NB4 (cell line): ENCODE measurements around the gene NME4.

ENCODE experiments used
- POLR2A ChIP-seq: IDR thresholded peaks from 2 replicates; pipeline ENCODE4 v1.6.1; 2011; ENCODE audit warnings: mild to moderate bottlenecking; ENCODE audit not compliant: insufficient read length; ENCODE audit errors: extremely low read depth
- TF ChIP-seq, protein P1 (sequence below): IDR thresholded peaks from one replicate; pipeline ENCODE4 v1.5.1; 2012; ENCODE audit warnings: low read depth, low read length

DNA sequence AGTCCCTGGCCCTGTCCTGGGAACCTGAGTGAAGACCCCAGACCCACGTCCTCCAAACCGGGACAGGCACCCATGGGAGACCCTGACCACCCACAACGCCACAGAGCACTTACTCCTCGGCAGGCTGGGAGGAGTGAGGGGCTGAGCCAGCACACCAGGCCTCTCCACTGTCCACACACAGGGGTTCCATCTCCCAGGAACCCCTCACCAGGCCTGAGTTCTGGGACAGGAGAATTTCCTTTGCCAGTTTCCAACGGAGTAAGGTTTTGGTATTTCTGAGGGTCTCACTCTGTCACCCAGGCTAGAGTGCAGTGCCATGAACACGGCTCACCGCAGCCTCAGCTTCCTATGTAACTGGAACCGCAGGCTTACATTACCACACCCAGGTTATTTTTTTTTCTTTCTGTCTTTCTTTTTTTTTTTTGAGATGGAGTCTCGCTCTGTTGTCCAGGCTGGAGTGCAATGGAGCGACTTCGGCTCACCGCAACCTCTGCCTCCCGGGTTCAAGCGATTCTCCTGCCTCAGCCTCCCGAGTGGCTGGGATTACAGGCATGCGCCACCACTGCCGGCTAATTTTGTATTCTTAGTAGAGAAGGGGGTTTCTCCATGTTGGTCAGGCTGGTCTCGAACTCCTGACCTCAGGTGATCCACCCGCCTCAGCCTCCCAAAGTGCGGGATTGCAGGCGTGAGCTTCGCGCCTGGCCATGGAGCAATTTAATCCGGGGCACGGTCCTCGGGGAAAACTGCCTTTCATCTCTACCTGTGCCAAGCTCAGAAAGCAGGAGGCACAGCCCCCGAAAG, 16.8 kb upstream of the NME4 start:
- TF ChIP-seq, protein P1, sequence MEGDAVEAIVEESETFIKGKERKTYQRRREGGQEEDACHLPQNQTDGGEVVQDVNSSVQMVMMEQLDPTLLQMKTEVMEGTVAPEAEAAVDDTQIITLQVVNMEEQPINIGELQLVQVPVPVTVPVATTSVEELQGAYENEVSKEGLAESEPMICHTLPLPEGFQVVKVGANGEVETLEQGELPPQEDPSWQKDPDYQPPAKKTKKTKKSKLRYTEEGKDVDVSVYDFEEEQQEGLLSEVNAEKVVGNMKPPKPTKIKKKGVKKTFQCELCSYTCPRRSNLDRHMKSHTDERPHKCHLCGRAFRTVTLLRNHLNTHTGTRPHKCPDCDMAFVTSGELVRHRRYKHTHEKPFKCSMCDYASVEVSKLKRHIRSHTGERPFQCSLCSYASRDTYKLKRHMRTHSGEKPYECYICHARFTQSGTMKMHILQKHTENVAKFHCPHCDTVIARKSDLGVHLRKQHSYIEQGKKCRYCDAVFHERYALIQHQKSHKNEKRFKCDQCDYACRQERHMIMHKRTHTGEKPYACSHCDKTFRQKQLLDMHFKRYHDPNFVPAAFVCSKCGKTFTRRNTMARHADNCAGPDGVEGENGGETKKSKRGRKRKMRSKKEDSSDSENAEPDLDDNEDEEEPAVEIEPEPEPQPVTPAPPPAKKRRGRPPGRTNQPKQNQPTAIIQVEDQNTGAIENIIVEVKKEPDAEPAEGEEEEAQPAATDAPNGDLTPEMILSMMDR = no peak
- TF ChIP-seq POLR2A = no peak
